GM21381 (cell line): ENCODE measurements around the gene SAMD4A.

Experiments used
- ATAC-seq: cut with Tn5 transposase; IDR thresholded peaks from one replicate; pipeline ENCODE4 v1.9.1; 2021; ENCODE audit warnings: mild to moderate bottlenecking, moderate library complexity; ENCODE audit not compliant: unreplicated experiment

SAMD4A gene

DNA sequence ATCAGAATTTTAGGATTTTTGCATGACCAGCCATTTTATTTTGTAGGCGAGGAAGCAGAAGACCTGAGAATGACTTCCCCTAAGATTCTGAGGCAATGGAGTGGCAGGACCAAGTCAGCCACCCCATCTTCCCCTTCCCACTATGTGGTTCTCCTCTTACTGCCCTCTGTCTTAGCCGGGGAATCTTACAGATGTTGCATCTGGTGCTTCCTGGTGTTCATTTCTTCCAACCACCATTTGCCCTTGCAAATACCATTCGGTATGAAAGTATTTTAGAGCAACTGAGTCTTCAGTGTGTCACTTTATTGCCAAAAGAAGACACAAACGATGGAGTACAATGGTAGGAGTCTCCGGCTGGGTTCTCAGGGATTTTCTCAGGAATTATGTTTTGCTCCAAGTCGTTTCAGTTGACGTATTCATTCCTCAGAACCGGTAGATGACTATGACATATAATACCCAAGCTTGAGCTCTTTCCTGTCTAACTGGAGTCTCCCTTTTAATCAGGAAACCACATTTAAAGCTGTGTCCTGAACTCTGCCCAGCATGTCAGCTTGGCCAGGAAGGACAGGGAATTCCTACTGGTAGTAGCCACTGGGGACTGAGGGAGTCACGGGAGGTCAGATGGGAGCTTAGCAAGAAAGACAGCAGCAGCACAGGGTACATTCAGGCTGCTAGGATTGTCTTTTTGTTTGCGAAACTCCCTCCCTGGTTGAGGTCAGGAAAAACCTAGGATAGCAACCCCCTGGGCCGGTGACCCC, 87.0 kb downstream of the SAMD4A start:
- ATAC-seq = no peak

DNA sequence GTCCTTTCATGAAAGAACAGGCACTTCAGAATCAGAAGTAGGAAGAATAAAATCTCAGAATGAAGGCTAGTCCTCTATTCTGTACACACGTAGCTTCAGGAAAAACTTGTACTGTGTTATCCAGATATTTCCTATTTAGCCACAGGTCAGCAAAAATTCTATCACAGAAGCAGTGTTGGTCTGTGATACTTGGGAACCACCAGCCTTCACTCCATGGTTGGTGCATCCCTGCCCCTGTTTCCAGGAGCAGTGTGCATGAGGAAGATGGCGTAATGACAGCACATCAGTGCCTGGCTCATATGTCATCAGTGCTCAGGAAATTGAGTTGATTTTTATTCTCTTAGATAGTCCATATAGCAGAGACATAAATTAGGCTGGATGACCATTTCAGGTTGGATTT, 87.7 kb downstream of the SAMD4A start:
- ATAC-seq = no peak

DNA sequence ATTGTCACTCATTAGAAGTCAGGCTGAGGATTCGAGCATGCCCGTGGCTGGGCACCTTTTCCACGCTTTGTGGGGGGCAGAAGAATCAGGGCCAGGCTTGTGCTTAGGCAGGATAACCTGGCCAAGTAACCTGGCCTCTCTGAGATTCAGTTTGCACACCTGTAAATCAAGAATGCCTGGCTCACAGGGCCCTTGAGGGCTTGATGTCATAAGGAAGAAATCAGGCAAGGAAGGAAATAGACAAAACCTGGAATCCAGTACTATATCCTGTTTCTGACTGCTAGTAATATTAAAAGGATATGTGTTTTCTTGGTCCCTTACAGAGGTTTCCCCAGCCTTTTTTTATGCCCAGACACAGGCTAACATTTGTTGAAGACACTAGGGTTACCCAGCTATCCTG, 91.9 kb downstream of the SAMD4A start:
- no peak for ATAC-seq

DNA sequence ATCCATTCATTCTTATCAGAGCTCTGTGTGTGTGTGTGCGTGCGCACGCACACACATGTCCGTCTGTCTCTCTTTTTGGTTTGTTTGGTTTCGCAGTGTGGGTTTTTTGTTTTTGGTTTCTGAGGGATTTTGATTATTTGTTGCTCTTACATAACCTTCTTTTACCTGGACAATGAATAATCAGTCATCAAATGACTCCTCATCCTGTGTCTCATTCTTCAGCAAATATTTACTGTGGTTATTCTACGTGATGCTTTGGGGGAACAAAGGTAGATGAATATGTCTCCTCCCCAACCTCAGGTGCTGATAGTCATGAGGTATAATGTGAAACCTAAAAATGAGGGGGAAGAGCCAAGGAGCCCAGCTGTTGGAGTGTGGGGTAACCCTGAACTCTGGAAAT, 92.4 kb downstream of the SAMD4A start:
- no peak for ATAC-seq

DNA sequence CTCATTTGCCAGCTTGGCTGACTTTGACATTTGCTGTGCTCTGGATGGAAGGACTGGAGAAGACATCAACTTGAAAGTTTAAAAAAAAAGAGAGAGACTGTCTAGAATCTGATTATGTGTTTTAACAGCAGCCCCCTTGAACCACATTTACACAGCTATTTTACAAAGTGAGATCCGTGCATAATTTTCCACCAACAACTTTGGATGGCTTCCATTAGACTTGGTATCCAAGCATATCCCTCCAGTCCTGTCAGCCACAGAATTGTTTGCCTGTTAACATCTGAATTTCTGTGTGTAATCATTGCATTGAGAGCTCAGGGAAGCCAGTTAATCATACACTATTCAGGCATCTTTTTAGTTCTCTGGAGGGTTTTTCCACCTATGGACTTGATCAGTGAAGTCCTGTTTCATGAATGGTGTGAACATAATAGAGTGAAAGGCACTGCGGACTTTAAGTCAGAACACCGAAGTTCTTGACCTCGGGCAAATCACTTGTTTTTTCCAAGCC, 93.7 kb downstream of the SAMD4A start:
- ATAC-seq = no peak

DNA sequence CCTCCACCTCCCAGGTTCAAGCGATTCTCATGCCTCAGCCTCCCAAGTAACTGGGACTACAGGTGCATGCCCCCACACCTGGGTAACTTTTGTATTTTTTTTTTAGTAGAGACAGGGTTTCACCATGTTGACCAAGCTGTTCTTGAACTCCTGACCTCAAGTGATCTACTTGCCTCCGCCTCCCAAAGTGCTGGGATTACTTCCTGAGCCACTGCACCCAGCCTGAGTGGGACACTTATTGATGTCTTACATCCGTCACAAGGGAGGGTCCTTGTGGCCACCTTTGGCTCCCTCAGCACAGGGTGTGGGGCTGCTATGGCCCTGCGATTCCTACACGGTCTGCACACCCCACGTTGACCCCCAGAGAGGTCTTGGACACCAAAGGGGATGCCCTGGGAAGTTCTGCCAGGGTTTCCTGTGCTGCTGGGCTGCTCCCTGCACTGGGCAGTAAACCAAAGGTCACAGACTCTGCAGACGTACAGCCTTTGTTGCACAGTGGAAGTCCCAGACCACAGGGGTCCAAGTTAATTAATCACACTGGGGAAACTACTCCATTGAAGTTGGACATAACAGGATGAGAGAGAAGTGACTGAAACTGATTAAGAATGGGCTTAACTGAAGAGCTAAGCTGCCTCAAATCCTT, 95.7 kb downstream of the SAMD4A start:
- ATAC-seq = no peak

DNA sequence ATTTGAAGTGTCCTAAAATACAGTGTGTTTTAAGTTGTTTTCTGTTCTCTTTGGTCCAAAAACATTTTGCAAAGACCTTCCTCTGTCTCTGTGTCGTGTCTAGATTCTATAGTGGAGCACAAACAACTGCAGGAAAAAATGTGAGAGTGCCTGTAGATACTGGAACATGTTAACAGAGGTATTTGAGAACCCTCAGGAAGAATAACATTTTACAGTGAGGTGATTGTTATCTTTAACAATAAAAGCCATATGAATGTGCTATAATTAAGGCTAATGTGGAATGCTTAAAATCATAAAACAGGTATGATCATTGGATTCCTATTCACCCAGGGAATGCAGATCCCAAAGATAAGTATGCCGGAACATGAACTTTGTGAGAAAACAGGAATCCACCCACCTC, 98.0 kb downstream of the SAMD4A start:
- no peak for ATAC-seq

DNA sequence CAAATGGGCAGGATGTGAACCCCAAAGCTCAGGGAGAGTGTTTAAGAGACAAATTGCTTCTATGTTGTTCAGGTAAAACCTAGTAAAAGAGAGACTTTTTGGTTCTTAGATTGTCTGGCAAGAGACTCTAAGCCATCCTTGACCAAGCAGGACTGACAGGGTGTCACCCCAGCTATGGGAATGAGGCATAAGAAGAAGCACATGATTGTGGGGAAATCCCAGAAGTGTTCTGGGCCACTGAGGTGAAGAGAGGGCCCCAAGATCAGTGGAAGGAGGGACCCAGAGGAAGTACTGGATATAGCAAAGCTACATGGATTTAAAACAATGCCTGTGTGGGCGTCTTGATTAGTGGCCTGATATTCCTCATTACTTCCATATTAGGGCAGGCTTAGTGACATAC, 99.0 kb downstream of the SAMD4A start:
- no peak for ATAC-seq

DNA sequence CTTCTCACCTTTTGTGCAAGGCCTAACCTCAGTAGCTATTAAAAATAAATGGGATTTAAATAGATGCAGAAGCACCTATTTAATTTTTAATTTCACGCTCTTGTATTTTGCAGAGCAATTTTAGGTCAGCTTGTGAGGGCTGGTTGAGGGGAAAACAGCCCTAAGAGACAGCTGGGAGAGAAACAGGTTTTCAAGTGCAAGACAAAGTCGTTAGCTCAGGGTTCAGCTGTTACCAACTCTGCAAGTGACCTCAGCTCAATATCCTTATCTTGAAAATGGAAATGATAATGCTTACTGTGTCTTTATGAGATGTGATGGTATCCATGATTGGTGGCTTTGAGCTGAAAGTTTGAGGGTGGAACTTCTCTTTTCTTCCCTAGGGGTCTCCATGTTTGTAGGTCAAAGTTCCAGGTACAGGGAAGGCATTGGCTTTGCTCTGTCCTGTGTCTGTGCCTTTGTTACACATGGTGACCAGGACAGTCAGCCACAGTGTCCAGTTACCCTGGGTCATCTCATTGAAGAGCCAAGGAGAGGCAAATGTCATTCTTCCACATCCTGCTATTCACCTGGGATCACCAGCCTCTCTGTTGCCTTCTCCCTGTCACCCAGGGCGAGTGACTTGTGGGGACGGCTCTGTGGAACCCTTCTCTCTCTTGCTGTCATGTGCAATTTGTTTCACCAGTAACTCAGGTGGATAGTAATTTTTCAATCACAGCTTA, 100.3 kb downstream of the SAMD4A start:
- no peak for ATAC-seq

DNA sequence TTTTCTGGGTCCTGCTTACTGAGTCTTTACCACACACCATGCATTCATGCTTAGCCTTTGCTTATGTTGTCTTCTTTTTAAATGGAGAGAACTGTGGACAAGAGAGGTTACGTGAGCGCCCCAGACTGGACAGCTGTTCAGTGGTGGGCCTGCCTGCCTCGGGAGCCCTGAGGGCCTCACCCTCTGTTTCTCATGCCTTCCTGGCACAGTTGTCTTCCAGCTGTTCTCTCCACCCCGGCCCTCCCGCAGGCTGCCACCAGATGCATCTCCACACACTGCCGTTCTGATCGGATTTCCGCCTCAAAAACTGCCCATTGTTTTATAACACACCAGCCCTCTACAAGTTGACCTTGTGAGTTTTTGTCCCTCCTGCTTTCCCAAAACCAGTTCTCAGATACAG, 100.8 kb downstream of the SAMD4A start:
- no peak for ATAC-seq

DNA sequence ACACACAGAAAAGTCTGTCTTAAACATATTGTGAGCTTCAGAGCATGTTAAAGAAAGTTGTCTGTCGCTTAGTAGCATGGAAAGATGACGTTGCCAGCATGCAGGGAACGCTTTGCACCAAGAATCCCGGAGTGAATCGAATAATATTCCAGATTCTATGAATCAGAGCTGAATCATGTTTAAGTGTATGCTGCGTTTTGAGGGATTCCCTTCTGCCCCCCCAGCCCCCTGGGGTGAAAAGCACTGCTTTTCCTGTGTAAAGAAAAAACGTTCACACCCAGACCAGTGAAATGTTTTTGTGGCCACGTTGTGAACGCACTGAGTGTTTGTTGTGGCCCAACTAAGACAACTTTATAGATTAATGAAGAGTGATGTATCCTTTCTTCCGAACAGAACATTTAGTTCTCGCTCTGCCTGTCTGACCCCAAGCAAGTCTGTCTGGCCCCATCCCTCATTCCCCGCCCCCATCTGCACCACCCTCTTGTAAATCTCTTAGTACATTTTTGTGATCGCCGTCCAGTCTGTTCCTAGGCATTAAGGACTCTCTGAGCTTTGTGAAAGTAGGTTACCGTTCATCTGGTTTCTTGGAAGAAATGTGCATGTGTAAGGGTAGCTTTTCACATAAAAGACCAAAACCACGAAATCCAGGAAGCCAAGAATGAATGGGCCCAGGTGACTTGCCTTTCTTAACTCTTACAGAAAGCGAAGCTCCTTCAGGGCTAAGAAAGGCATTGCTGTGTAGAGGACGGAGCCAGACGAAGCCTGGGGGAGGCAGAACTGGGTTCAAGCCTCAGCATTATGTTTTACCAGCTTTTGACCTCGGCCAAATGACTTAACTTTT, 103.0 kb downstream of the SAMD4A start:
- ATAC-seq = no peak

DNA sequence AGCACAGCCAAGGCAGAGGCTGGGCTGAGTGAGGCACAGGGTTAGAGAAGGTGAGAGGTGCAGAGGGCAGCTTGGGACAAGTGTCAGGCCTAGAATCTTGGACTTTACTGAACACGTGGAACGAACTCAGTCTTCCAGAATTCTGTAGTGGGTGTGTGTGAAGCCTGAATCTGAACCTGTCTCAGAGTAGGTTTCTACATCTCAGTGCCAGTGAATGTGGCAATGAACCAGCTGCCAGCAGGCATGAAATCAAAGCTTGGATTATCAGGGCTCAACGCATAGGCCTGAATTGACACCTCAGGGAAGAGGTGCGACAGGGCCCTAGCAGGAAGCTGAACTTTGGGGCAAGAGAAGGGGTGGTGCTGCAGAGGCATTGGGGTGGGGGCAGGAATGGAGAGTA, 104.6 kb downstream of the SAMD4A start:
- ATAC-seq = no peak

DNA sequence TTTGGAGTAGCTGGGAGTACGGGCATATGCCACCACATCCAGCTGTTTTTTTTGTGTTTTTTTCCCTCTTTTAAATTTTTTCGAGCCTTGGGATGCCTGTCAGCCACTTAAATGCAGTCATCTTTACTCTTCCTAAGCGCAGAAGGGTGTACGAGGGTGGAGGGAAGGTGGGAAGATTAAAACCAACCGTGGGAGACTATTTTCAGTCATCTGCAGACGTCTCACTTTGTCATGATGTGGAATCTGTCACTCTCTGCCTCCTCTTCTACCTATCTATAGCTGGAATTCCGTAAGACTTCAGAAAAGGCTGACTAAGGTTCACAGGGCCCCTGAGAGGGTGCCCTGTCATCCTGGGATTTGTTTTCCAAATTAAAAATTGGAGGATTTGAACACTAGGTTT, 105.3 kb downstream of the SAMD4A start:
- ATAC-seq = no peak

DNA sequence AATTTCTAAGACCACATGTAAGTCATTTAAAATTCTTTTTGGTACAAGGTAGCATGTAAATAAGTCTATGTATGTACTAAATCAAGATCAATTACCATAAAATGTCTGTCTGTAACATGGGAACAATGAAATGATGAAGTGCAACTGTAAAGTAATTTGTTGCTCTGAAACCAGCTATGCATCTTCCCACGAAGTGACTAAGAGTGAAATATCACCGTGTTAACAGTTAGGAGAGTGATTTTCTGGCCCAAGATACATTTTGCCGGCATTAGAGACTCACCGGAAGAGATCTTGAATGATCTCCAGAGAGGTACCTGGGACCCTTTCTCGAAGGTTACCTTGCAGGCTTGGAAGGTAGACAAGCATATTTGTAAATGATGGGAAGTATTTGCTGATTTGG, 105.8 kb downstream of the SAMD4A start:
- no peak for ATAC-seq

DNA sequence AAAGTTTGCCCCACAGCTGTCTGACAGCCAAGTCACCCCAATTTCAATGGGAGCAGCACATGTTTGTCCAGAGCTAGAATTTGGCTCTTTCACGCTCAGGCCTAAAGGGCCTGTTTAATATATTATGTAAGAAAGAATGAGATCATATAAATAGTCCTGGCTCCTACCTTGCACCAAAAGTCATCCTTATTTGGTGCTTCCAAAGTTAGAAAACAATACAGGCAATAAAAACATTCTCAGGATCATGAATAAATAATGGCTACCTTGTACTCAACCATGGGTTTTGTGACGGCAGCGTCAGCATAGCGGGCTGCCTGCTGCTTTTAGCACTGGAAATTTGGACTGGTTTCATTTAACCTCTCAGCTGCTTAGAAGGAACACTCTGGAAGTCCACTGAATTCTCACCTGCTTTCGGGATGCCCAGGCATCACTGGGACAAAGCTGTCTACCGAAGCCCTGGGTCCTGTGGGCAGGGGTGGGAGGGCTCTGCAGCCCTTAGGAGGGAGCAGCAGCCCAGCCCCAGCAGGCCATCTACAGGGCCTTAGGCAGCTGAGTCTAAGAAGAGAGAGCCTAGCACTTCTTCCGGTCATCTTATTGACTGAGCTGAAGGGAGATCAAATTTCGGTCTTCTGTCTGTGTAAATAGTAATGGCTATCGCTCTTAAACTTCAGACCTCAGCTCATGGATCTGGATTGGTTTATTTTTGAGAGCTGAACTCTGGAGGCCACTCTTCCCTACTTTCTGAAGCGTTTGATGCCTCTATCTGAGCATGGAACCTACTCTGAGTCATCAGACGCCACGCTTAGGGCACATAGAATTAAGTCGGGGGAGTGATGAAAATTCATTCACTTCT, 106.5 kb downstream of the SAMD4A start:
- no peak for ATAC-seq

DNA sequence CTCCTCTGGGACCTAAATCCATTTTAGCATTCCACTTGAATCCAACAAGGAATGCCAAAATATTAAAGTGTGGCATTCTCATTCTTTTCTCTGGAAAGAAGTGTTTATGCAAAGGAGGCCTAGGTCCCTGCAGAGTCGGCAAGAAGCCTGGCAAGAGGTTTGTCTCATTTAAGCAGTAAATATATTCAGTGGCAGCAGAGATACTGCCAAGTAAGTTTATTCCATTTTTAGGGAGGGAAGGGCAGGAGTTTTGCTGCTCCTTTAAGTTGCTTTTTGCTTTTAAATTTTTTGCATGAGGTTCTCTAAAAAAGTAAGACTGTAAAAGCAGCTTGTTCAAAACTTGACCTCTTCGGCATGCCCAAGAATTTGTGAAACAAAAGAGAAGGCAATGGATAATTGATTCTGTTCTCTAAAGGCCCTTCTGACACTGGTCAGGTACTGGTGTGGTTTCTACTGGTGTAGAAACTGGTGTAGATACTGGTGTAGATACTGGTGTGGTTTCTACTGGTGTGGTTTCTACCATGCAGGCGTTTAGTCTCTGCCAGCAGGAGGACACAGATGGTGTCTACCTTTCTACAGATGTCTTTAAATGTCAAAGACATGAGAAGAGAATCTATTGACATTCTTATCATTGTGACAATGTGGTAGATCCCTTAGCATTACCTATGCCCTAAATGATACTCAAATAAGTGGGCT, 107.3 kb downstream of the SAMD4A start:
- peak; percentile 86 for ATAC-seq

DNA sequence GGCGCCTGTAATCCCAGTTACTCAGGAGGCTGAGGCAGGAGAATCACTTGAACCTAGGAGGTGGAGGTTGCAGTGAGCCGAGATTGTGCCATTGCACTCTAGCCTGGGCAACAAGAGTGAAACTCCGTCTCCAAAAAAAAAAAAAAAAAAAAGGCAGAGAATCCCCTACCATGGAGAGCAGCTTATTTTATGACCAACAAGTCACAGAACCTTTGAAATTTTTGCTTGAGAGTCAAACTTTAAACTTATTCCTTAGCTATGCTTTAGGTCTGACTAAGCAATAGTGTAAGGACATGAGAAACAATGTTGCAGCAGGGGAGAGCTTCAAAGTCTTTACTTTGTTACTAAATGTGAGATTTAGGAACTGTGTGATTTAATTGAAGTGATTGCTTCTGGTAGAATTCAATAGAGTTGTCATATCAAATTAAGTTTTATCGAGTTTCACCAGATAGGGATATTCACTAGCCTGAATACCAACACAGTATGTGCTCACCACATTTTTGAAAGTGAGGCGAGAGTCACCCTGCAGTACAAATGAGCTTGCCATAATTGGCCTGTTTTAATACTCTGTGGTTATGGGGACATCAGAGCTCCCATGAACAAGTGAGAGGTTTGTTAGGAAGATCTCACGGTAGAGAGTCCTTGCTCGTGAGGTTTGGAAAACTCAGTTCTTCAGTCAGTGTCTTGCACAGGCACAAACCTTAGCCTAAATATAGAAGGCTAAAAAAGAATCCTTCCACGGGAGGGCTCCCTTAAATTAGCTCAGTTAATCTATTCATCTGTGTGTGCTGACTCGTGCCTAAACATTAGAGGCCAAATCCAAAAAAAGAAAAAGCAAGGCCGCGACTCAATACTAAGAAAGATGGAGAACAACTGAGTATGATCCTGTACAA, 108.6 kb downstream of the SAMD4A start:
- no peak for ATAC-seq
